ENCODE results near the gene CNTNAP2.

DNA sequence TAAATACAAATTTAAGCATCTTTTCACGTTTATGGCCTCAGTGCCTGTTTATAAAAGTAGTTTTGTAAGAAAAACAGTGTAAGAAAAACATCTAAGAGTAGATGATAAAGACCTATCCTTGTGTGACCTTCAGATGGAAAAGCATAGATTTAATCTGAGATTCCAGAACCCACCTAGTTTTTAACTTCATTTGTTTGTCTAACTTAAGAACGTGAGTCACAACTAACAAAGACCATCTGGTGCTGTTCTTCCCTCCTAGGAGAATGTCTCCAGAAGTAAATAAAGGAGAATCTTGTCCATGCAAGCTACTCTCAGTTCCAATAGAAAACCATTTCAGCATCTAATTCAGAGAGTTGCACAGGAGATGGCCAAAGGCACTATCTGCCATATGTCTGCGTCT is 2208.6 kb downstream of the CNTNAP2 start:
- TF ChIP-seq CTCF (IDR thresholded peaks at IDR 0.05; ENCODE audit: low read depth, low read length, missing input control): no peak
- TF ChIP-seq RAD21 (IDR thresholded peaks at IDR 0.05): no peak
- TF ChIP-seq, protein P1, sequence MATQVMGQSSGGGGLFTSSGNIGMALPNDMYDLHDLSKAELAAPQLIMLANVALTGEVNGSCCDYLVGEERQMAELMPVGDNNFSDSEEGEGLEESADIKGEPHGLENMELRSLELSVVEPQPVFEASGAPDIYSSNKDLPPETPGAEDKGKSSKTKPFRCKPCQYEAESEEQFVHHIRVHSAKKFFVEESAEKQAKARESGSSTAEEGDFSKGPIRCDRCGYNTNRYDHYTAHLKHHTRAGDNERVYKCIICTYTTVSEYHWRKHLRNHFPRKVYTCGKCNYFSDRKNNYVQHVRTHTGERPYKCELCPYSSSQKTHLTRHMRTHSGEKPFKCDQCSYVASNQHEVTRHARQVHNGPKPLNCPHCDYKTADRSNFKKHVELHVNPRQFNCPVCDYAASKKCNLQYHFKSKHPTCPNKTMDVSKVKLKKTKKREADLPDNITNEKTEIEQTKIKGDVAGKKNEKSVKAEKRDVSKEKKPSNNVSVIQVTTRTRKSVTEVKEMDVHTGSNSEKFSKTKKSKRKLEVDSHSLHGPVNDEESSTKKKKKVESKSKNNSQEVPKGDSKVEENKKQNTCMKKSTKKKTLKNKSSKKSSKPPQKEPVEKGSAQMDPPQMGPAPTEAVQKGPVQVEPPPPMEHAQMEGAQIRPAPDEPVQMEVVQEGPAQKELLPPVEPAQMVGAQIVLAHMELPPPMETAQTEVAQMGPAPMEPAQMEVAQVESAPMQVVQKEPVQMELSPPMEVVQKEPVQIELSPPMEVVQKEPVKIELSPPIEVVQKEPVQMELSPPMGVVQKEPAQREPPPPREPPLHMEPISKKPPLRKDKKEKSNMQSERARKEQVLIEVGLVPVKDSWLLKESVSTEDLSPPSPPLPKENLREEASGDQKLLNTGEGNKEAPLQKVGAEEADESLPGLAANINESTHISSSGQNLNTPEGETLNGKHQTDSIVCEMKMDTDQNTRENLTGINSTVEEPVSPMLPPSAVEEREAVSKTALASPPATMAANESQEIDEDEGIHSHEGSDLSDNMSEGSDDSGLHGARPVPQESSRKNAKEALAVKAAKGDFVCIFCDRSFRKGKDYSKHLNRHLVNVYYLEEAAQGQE (IDR thresholded peaks at IDR 0.05): no peak
- no peak for TF ChIP-seq GABPA (IDR thresholded peaks at IDR 0.05 in 1 of 2, conservative IDR thresholded peaks at IDR 0.05 in 1 of 2)
- TF ChIP-seq ATF3 (IDR thresholded peaks at IDR 0.05): no peak
- TF ChIP-seq RXRA (IDR thresholded peaks at IDR 0.05): no peak
- no peak for TF ChIP-seq YY1 (IDR thresholded peaks at IDR 0.05)
- no peak for TF ChIP-seq FOXA2 (IDR thresholded peaks at IDR 0.05)
- TF ChIP-seq MAX (IDR thresholded peaks at IDR 0.05): no peak
- TF ChIP-seq SP1 (IDR thresholded peaks at IDR 0.05): no peak
- TF ChIP-seq TAF1 (conservative IDR thresholded peaks at IDR 0.05): no peak
- TF ChIP-seq ZBTB33 (IDR thresholded peaks at IDR 0.05): no peak
